GM10266 (cell line): ENCODE results near the gene PRICKLE1.
A peak's percentile ranks its signal among the peaks of the same experiment; 100 is the strongest.

Experiments
- DNase-seq: peaks from one replicate; pipeline ENCODE4 v3.0.0; 2012; ENCODE audit errors: extremely low spot score
- TF ChIP-seq, protein P1 (sequence below): IDR thresholded peaks from 2 replicates; pipeline ENCODE4 v1.5.1; 2012; ENCODE audit warnings: mild to moderate bottlenecking, low read depth; ENCODE audit not compliant: control insufficient read depth, insufficient read depth; ENCODE audit errors: missing control alignments

The PRICKLE1 gene

DNA sequence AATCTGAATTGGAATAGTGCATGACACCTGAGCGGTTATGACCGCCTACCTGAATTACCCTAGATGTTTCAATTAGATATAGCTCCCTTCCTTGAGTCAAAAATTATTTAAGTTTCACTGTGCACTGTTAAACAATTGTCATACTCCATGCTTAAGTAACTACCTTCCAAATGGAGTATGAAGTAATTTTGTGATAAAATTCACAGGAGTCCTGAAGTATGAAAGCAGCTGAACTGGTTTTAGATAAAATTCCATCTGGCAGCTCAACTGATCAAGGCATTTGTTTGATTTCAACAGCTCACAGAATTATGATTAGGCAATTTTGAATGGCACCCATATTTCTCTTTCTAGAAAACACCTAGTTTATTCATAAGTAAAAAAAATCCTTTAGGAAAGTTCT is 19.5 kb downstream of the PRICKLE1 start:
- TF ChIP-seq, protein P1, sequence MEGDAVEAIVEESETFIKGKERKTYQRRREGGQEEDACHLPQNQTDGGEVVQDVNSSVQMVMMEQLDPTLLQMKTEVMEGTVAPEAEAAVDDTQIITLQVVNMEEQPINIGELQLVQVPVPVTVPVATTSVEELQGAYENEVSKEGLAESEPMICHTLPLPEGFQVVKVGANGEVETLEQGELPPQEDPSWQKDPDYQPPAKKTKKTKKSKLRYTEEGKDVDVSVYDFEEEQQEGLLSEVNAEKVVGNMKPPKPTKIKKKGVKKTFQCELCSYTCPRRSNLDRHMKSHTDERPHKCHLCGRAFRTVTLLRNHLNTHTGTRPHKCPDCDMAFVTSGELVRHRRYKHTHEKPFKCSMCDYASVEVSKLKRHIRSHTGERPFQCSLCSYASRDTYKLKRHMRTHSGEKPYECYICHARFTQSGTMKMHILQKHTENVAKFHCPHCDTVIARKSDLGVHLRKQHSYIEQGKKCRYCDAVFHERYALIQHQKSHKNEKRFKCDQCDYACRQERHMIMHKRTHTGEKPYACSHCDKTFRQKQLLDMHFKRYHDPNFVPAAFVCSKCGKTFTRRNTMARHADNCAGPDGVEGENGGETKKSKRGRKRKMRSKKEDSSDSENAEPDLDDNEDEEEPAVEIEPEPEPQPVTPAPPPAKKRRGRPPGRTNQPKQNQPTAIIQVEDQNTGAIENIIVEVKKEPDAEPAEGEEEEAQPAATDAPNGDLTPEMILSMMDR, result no peak
- no peak for DNase-seq

DNA sequence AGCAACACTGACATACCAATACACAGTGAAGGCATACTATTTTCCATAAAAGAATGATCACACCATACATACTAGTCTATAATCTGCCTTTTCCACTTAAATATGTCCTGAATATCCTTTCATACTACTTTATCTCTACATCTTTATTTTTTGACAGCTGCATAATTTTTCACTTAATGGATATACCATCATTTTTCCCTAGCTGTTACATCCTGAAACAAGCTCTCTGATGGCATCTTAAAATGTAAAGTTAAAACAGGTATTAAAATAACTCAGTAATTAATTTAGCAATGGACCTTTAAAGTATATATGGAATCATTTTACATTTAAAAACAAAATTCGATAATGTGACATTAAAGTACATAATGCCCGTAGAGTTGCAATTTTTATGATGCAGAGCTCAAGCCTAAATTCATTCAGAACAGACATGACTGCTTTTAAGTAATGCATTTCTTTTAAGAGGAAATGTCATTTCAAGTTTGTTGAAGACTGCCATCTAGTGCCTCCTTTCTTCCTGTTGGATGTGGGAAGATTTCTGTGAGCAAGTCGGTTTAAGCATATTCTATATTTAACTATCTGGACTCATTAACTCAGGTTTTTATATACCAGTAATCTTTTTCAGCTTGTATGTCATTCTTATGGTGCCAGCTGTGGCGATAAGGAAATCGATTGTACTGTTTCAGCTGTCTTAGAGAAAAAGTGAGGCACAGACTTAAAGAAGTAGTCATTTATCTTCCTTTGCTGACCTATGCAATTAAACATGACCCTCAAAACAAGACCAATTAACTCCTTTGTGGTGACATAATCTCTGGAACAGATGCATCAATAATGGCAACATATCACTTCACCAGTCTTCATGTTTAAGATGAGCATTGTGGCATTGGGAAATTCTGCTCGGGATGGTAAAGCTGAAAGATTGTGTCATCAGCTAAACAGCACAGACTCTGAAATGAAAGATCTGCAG is 20.3 kb downstream of the PRICKLE1 start:
- TF ChIP-seq, protein P1, result peak; percentile 54
- DNase-seq, result peak; percentile 22

DNA sequence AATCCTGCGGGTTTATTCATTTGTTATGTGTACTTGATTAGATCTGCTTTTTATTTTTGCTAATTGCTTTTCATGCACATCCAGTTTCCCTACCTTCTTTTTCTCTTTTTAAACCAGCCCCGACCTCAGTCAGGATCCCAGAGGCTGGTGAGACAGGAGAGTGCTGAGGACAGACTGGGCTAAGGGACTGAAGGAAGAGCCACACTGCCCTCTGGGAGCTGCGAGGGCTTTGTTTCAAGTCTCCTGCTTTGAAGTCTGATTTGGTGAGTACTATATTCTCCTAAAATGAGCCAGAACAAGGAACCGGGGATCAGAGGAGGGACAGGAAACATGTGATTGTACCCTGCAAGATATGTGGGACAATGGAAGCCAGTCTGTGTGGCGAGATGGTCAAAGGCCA is 23.9 kb downstream of the PRICKLE1 start:
- no peak for DNase-seq
- TF ChIP-seq, protein P1, result no peak

DNA sequence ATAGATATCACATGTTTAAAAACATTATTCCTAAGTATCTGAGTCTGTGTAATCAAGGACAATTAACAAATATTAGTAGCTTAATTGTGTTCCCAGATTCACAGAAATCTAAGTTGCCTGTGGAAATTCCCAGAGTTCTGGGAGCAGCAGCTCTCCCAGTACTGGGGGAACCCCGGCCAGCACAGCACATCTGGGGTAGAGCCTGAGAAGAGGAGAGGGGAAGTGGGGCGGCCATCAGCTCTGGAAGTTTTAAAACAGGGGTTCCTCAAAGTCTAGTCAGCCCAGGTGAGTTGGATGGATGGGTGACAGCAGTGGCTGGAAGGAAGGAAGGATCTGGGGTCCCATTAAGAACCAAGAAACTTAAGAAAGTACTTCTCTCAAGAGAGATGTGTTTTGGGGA is 24.6 kb downstream of the PRICKLE1 start:
- TF ChIP-seq, protein P1, result no peak
- no peak for DNase-seq

DNA sequence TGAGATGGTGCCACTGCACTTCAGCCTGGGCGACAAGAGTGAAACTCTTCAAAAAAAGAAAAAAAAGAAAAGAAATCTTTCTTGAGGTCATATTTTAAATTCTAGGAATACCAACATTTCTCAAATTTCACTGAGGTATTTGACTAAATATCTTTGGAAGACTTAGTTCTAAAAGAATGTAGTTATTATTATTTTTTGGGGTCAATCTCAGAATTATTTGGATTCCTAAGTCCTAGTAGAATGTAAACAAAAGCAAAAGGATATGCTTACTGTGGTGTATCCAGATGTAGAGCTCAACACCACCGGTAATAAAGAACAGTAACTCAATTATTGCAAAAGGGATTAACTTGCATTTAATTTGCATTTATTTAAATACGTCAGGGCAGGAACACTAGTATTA is 25.0 kb downstream of the PRICKLE1 start:
- TF ChIP-seq, protein P1, result no peak
- no peak for DNase-seq

DNA sequence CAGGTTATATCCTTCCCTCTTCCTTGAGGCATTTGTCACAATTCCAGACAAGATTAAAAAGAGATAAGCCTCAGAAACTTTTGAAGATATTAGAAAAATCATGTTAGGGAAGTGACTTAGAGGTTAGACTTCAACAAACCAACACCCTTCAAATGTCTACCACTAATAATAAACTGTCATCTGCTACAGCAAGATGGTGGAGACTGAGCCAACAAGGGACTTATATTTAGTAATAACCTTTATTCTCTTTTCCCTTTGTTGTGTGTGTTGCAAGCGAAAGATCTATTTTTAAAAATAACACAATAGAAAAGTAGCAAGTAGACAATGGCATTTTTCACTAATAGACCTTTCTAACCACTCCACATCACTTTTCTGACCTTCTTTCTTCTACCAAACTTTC is 28.6 kb downstream of the PRICKLE1 start:
- TF ChIP-seq, protein P1, result no peak
- no peak for DNase-seq

DNA sequence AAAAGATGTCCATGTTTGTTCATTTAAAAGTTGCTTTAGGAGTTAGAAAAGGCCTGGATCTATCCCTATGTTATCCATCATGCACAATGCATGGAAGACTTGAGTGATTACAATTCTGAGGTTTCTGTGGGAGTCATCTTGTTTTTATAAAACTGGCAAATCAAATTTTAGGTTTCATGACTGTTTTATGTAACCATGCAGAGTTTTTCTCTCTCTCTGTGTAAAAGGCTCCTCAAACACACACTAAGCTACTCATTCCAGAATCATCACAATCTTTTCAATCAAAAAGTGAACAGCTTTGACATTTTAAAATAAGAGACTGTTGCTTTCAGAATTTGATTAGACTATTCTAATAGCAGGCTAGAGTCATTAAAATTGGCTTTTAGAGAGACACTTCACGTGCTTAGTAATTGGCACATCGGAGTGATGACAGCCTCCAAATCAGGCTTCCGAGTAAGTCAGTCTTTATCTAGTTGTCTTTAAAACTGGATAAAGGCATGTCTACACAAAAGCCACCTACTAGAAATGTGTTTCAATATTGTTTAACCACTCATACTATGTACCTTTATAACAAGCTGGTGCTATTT is 31.9 kb downstream of the PRICKLE1 start:
- no peak for DNase-seq
- TF ChIP-seq, protein P1, result no peak
